B cell (primary cell): Measurements from ENCODE around the gene HDDC3. TPM values are rescaled to one million over a fixed set of nuclear protein-coding genes. Genes with fewer than 3 reads are reported as not detected.

Experiments used
- ATAC-seq: fragments of 200-7000 bp; cut with Tn5 transposase; one replicate; pipeline ENCODE4 v1.10.0; 2021; ENCODE audit warnings: low read depth, mild to moderate bottlenecking, moderate number of reproducible peaks, moderate library complexity
- CTCF ChIA-PET: fragments of 350-600 bp; sonication (Branson Sonifier 250); formaldehyde crosslinking; loops from one replicate; lab custom pipeline; 2021; ENCODE audit warnings: antibody characterized with exemption, inconsistent platforms; lab: Charles Lee
- POLR2A ChIA-PET: fragments of 350-600 bp; sonication (Branson Sonifier 250); formaldehyde crosslinking; loops from one replicate; lab custom pipeline; 2021; ENCODE audit warnings: antibody characterized with exemption; lab: Charles Lee
- DNase-seq: peaks from one replicate; pipeline ENCODE4 v3.0.0; 2013
- H2AFZ ChIP-seq: 2 replicates; pipeline ENCODE4 v1.6.1; 2012; ENCODE audit warnings: mild to moderate bottlenecking, low read depth, low read length; ENCODE audit not compliant: insufficient read depth, poor library complexity, severe bottlenecking
- H3K27ac ChIP-seq, 2 donors: 1 replicate in 1 of 2; 2 replicates in 1 of 2; pipeline ENCODE4 v1.5.1; 2012 to 2013; ENCODE audit warnings: low read length in 2 of 2, mild to moderate bottlenecking in 2 of 2, moderate library complexity in 1 of 2
- H3K27me3 ChIP-seq, 4 experiments: fragments of 200-600 bp in 1 of 4; sonication (generic) in 1 of 4; replicated peaks in 1 of 4; 1 replicate in 2 of 4; 2 replicates in 2 of 4; pipeline versions ENCODE4 v1.6.1 to v1.7.0; 2013 to 2016; ENCODE audit warnings: low read length in 3 of 4, mild to moderate bottlenecking in 2 of 4, mixed read lengths in 1 of 4, moderate library complexity in 1 of 4; ENCODE audit not compliant: insufficient read depth in 4 of 4, control insufficient read depth in 3 of 4; ENCODE audit errors: control extremely low read depth in 1 of 4
- H3K36me3 ChIP-seq, 2 experiments: replicated peaks in 1 of 2; 1 replicate in 1 of 2; 2 replicates in 1 of 2; pipeline versions ENCODE4 v1.6.1 to v1.7.1; 2013; ENCODE audit warnings: low read length in 1 of 2; ENCODE audit not compliant: insufficient read depth in 2 of 2, control insufficient read depth in 1 of 2; ENCODE audit errors: control extremely low read depth in 1 of 2, extremely low read depth in 1 of 2
- H3K4me1 ChIP-seq, 2 donors: fragments of 200-600 bp in 1 of 2; sonication (generic) in 1 of 2; 1 replicate in 1 of 2; 2 replicates in 1 of 2; pipeline versions ENCODE4 v1.5.1 to v1.6.1; 2013 to 2017; ENCODE audit warnings: low read length in 2 of 2; ENCODE audit not compliant: control insufficient read depth in 2 of 2, insufficient read depth in 2 of 2
- H3K4me2 ChIP-seq: replicated peaks from 2 replicates; pipeline ENCODE3; 2012; ENCODE audit warnings: mild to moderate bottlenecking, low read depth, low read length; ENCODE audit not compliant: poor library complexity, severe bottlenecking
- H3K4me3 ChIP-seq, 5 experiments: fragments of 200-600 bp in 1 of 5; sonication (generic) in 1 of 5; 1 replicate in 3 of 5; 2 replicates in 2 of 5; pipeline versions ENCODE4 v1.5.1 to v1.7.0; 2011 to 2016; ENCODE audit warnings: low read length in 4 of 5, mild to moderate bottlenecking in 4 of 5, low read depth in 2 of 5, control low read depth in 1 of 5, moderate library complexity in 1 of 5; ENCODE audit not compliant: insufficient read depth in 1 of 5; ENCODE audit errors: control extremely low read depth in 1 of 5, extremely low read depth in 1 of 5
- H3K79me2 ChIP-seq: fragments of 200-600 bp; sonication (generic); one replicate; pipeline ENCODE4 v1.6.0; 2016; ENCODE audit warnings: low read length; ENCODE audit not compliant: control insufficient read depth, insufficient read depth
- H3K9ac ChIP-seq: fragments of 200-600 bp; sonication (generic); 2 replicates; pipeline ENCODE4 v1.6.1; 2017; ENCODE audit warnings: mild to moderate bottlenecking, low read length, moderate library complexity
- H3K9me3 ChIP-seq, 3 donors: one replicate each; pipeline versions ENCODE4 v1.6.1 to v1.7.1; 2013; ENCODE audit warnings: low read length in 2 of 3; ENCODE audit not compliant: control insufficient read depth in 2 of 3, insufficient read depth in 1 of 3; ENCODE audit errors: control extremely low read depth in 1 of 3
- H4K20me1 ChIP-seq: 2 replicates; pipeline ENCODE4 v1.6.0; 2012; ENCODE audit warnings: mild to moderate bottlenecking, low read length; ENCODE audit not compliant: insufficient read depth, control insufficient read depth, poor library complexity, severe bottlenecking
- H3K27ac Mint-ChIP-seq: one replicate; pipeline ENCODE4 v1.8.0; 2021; ENCODE audit warnings: mixed read lengths
- H3K27me3 Mint-ChIP-seq: one replicate; pipeline ENCODE4 v1.8.0; 2021; ENCODE audit warnings: mixed read lengths
- H3K4me1 Mint-ChIP-seq: one replicate; pipeline ENCODE4 v1.8.0; 2021; ENCODE audit warnings: mixed read lengths
- H3K4me3 Mint-ChIP-seq: one replicate; pipeline ENCODE4 v1.8.0; 2021; ENCODE audit warnings: mixed read lengths
- H3K9me3 Mint-ChIP-seq: one replicate; pipeline ENCODE4 v1.8.0; 2022; ENCODE audit warnings: mixed read lengths; ENCODE audit not compliant: insufficient read depth
- EZH2 ChIP-seq: IDR thresholded peaks from 2 replicates; pipeline ENCODE4 v1.6.1; 2012; ENCODE audit warnings: borderline replicate concordance, low read depth, mild to moderate bottlenecking, moderate library complexity, low read length; ENCODE audit not compliant: insufficient read depth, poor library complexity, severe bottlenecking
- WGBS: methylation state at CpG from one replicate; pipeline ENCODE4 v1.1.5; 2013; ENCODE audit warnings: missing lambda C conversion rate; ENCODE audit not compliant: insufficient coverage; 5-methylcytosine and 5-hydroxymethylcytosine counted together
- intact Hi-C: fragments of 100-400 bp; cut with micrococcal nuclease; formaldehyde crosslinking; loops from one replicate; pipeline ENCODE4 v1.10.0; 2022
- polyA plus RNA-seq: library from polyadenylated mRNA; depleted of rRNA; stranded (reverse); fragments of >200 nt; gene quantifications from 2 replicates; pipeline ENCODE4 v1.2.3, GENCODE V29; 2012
- total RNA-seq, 2 donors: library from RNA; stranded (reverse); fragments of 120-200 nt in 1 of 2; gene quantifications; 1 replicate in 1 of 2; 2 replicates in 1 of 2; pipeline versions ENCODE4 v1.2.3 to v1.2.4, GENCODE V29; 2013 to 2022
- TF ChIP-seq, protein P1 (sequence below): fragments of 200-600 bp; IDR thresholded peaks from one replicate; pipeline ENCODE4 v1.8.0; 2022; ENCODE audit warnings: antibody characterized with exemption, mild to moderate bottlenecking

Gene HDDC3
- total and polyA plus RNA-seq, 2 donors (not counting 1 experiment from before 2014, with no cell fraction given), result 23.9 to 26.8 TPM

DNA sequence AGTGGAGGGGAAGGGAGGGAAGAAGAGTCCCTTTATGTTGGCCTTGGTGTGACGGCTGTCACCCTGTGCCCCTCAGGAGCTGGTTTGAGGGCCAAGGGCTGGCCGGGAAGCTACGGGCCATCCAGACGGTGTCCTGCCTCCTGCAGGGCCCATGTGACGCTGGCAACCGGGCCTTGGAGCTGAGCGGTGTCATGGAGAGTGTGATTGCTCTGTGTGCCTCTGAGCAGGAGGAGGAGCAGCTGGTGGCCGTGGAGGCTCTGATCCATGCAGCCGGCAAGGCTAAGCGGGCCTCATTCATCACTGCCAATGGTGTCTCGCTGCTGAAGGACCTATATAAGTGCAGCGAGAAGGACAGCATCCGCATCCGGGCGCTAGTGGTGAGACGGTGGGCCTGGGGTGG is 14.2 kb upstream of the HDDC3 start:
- H3K79me2 ChIP-seq, result peaks cover 4% of the 10 kb centered on the region
- ATAC-seq, result no peak
- H3K4me1 Mint-ChIP-seq, result no peaks in the 10 kb centered on the region
- DNase-seq, result no peak
- no peak overlapping the region for H3K27ac Mint-ChIP-seq
- intact Hi-C loops, result no loop called here
- no peaks in the 10 kb centered on the region for H3K9me3 Mint-ChIP-seq
- H3K27ac ChIP-seq, result no peak overlapping the region
- TF ChIP-seq, protein P1, sequence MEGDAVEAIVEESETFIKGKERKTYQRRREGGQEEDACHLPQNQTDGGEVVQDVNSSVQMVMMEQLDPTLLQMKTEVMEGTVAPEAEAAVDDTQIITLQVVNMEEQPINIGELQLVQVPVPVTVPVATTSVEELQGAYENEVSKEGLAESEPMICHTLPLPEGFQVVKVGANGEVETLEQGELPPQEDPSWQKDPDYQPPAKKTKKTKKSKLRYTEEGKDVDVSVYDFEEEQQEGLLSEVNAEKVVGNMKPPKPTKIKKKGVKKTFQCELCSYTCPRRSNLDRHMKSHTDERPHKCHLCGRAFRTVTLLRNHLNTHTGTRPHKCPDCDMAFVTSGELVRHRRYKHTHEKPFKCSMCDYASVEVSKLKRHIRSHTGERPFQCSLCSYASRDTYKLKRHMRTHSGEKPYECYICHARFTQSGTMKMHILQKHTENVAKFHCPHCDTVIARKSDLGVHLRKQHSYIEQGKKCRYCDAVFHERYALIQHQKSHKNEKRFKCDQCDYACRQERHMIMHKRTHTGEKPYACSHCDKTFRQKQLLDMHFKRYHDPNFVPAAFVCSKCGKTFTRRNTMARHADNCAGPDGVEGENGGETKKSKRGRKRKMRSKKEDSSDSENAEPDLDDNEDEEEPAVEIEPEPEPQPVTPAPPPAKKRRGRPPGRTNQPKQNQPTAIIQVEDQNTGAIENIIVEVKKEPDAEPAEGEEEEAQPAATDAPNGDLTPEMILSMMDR, result no peak
- TF ChIP-seq EZH2, result no peak
- no peak overlapping the region for H3K4me3 Mint-ChIP-seq
- peaks cover 6% of the 10 kb centered on the region for H4K20me1 ChIP-seq
- no peak overlapping the region for H2AFZ ChIP-seq
- peaks cover 0 to 79% of the 10 kb centered on the region in 2 experiments for H3K36me3 ChIP-seq
- H3K9me3 ChIP-seq, result no peaks in the 10 kb centered on the region
- no peaks in the 10 kb centered on the region for H3K4me1 ChIP-seq
- no peak overlapping the region for H3K4me3 ChIP-seq
- CTCF ChIA-PET, result interaction anchor here (0.7 to 1.5 kb wide), 4 partner anchors 10 to 87 kb away, joined by 3 to 4 read pairs (median 3); no protein-coding TSS in a partner anchor
- 96% methylated on average over 16 of the region's 16 CpGs for WGBS
- H3K27me3 Mint-ChIP-seq, result no peaks in the 10 kb centered on the region
- H3K4me2 ChIP-seq, result no peak overlapping the region
- no peaks in the 10 kb centered on the region for H3K27me3 ChIP-seq
- no peak overlapping the region for H3K9ac ChIP-seq
- POLR2A ChIA-PET, result interaction anchor here (0.7 kb wide), 1 partner anchor 44 kb away, joined by 9 read pairs; no protein-coding TSS in a partner anchor

DNA sequence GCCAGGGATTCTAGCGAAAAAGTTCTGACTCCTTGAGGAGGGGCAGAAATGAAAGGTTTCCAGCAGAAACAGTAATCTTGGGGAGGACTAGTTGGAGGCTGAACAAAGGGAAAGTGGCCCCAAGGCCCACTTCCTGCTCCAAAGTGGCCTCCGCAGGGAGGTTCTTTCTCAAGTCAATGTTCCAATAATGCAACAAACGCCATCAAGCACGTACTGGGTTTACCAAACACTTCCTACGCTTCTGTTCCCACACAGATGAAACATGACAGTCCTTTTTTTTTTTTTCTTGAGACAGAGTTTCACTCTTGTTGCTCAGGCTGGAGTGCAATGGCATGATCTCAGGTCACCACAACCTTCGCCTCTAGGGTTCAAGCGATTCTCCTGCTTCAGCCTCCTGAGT is 12.7 kb upstream of the HDDC3 start:
- H3K9me3 ChIP-seq, result no peaks in the 10 kb centered on the region
- 90% methylated on average over 5 of the region's 7 CpGs for WGBS
- H3K4me3 ChIP-seq, result no peak overlapping the region
- ChIA-PET POLR2A (no interaction called here), CTCF (interaction anchor here (0.7 to 2.5 kb wide), 2 partner anchors 12 to 297 kb away, joined by 4 to 15 read pairs; partner anchors contain the start of gene HDDC3)
- H3K4me1 ChIP-seq, result no peaks in the 10 kb centered on the region
- Mint-ChIP-seq H3K4me3 (no peak overlapping the region), H3K27ac (no peak overlapping the region), H3K27me3 (no peaks in the 10 kb centered on the region), H3K4me1 (no peaks in the 10 kb centered on the region), H3K9me3 (no peaks in the 10 kb centered on the region)
- TF ChIP-seq, protein P1, result no peak
- TF ChIP-seq EZH2, result no peak
- no peak overlapping the region for H3K9ac ChIP-seq
- peaks cover 4% of the 10 kb centered on the region for H3K79me2 ChIP-seq
- peaks cover 6% of the 10 kb centered on the region for H4K20me1 ChIP-seq
- DNase-seq (no peak), ATAC-seq (no peak)
- H3K4me2 ChIP-seq, result no peak overlapping the region
- intact Hi-C loops, result no loop called here
- H2AFZ ChIP-seq, result no peak overlapping the region
- H3K27ac ChIP-seq, result no peak overlapping the region
- peaks cover 0 to 80% of the 10 kb centered on the region in 2 experiments for H3K36me3 ChIP-seq
- no peaks in the 10 kb centered on the region for H3K27me3 ChIP-seq
